Stimulated activated CD4-positive, alpha-beta T cell treated with anti-CD3 and anti-CD28 coated beads, Interleukin-4, amount 100 ng/mL, for 4 hours (primary cell): ENCODE data around the gene GRIK1.

ENCODE experiments used
- DNase-seq, 2 experiments: peaks; one replicate each; pipeline ENCODE4 v3.0.0-alpha.2; 2020

GRIK1 gene

DNA sequence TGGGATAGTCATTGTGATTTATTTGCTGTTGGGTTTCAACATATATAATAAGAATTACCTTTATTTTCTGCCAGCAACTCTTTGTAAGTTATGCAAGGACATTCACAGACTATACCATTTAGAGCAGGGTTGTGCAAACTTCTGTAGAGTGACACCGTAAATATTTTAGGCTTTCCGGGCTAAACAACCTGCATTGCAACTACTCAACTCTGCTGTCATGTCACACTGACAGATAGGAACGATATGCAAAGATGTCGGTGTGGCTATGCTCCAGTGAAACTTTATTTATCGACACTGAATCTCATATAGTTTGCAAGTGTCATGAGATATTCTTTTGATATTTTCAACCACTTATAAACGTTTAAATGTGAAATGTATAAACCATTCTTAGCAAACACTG, 430.7 kb downstream of the GRIK1 start:
- no peak for DNase-seq

DNA sequence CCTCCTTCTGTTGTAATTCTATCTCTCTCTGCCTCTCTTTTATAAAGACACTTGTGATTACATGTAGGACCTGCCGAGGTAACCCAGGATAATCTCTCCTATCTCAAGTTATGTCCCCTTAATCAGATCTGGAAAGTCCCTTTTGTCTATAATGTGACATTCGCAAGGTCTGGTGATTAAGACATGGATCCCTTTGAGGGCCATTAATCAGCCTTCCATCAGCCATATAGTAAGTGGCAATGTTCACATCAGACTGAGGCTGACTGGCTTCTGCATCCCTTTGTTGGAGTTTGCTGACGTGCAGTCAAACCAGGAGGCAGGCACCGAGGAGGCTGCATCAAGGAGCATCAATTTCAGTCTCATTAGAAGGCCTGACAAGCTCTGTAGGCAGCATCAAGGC, 431.5 kb downstream of the GRIK1 start:
- no peak for DNase-seq

DNA sequence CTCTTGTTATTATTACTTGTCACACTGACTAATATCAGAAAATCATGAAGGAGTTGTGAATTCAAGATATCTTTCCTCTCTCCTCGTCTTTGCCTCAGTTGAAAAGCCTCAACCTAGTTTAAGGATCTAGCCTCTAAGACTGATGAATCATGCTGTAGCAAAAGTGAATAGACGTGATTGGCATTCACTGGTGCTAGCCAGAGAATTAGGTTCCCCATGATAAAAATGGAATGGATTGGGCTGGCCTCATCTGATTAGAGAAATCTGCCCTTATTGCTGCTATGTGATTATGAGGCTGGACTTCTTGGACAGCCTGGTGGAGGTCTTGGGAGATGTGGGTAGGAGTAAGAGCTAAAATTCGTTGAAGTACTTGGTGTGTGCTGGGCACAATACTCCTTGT, 432.8 kb downstream of the GRIK1 start:
- DNase-seq, result no peak

DNA sequence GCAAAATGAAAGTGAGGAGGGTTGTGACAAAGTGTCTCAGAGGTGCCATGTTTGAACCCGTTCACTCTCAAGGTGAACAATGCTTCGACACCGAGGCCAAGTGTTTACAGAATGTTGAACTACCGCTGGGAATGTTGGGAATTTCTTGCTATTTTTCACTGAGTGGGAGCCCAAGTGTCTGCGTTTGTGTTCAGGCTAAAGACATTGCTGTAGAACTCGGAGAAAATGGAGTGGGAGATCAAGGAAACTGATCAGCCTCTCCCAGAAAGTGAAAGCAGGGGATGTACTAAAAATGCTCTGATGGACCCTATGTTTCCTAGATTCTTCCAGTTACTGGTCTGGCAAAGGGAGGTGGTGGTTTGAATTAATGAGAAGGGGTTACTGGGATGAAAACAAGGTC, 433.6 kb downstream of the GRIK1 start:
- no peak for DNase-seq

DNA sequence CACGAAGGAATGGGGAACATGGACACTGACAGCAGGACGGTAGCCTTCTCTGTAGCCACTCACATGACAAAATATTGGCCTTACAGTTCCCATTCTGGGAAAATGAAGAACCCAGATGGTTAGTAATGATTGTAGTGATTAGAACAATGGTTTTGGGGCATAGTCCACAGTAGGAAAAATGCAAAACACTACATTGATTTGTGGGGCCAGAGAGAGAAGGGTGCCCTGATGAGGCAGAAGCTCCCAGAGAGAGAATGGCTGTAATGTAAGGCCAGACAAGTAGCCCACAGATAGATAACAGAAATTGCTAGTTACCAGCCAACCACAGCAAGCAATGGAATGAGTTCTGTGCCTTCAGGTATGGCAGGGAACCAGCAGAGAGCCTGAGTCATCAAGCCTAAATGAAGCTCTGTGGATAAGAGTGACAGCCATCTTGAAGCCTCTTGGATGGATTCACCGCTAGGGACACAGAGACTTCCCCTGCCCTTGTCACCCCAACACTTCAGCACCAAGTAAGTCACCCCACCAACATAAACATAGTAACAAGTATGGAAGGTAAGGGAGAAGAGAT, 435.0 kb downstream of the GRIK1 start:
- no peak for DNase-seq

DNA sequence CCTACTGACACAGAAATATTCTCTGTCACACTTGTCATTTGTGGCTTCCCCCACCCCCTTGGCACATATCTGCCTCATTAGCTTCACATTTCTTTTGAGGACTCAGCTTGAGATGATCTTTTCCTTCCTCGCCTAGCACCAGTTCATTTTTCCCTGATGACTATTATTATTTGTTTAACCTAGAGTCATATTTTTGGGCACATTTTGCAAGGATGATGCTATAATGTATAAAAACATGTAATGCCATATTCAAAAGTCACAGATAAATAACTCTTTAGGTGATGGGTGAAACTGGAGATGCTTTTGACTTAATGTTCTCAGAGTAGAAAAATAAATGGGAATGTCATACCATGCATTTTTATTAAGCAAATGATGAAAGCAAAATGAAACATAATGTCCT, 438.3 kb downstream of the GRIK1 start:
- no peak for DNase-seq

DNA sequence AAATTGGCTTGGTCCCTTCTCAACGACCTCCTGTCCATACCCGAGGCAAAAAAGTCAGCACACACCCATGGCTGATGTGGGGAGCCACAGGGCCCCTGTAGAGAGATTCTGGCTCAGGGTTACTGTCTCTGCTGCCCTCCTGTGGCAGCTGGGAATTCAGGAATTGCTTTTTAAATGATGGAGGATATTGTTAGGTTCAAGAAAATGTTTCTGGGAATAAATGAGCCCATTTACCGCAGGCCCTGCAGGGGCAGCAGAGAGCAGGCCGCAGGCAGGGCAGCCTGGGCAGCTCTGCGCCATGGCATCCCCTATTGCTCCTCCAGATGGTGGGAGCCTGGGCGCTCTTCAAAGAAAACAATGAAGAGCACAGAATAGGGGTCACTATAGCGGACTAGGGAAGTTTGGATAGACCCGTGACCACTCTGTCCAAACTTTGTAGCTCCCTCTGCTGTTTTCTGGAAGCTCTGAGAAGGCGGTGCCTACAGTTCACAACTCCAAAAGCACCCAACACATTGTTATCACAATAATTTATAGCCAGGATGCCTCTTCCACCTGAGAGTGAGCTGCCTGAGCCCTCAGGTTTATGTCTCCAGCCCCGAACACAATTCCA, 440.0 kb downstream of the GRIK1 start:
- DNase-seq, result no peak

DNA sequence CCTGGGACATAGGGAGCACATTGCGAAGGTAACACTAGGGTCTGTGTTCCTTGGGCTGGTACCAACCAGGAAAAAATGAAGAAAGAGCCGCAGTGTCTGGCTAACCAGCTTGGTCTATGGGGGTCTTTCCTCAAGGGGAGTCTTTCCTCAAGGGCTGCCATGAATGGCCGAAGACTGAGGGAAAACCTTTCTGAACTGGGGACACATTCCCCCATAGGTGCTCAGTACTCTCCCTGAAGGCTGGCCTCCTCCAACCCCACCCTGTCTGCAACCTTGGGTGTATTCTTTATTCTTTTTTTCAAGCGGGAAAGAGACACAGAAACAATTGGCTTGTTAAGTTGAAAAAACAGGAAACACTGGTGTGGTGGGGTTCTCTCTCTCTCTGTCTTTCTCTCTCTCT, 440.6 kb downstream of the GRIK1 start:
- DNase-seq, result no peak

DNA sequence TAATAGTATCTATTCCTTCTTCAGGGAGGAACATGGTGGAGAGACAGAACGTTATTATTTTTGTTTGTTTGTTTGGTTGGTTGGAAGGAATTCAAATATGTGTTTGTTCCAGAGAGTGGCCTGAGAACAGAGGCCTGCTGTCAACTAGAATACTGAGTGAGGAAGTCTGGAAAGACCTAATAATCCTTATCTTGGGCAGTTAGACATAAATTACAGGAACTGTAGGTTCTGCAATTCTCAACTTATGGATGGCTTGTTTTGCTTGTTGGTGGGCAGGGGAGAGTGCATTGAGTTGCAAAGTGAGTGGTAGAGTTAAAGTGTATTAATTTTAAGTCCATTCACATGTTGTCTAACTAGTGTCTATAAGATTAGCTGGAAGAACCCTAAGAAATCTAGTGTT, 443.5 kb downstream of the GRIK1 start:
- DNase-seq, result no peak

DNA sequence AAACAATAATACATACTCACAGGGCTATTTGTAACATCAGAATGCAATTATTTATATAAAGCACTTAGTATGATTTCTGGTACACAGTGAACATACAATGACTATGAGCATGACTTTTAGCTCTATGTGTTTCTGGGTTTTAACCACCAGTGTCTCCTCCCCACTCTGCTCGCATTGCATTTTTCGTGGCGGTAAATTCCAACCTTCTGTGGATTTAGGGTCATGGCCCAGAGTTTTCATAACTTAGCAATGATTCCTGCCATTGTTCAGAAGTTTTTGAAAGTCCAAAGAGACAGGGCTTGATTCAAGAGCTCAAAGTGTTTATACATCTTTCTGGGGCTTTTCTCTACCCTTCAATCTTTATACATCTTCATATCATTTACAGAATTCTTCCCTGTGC, 449.8 kb downstream of the GRIK1 start:
- no peak for DNase-seq

DNA sequence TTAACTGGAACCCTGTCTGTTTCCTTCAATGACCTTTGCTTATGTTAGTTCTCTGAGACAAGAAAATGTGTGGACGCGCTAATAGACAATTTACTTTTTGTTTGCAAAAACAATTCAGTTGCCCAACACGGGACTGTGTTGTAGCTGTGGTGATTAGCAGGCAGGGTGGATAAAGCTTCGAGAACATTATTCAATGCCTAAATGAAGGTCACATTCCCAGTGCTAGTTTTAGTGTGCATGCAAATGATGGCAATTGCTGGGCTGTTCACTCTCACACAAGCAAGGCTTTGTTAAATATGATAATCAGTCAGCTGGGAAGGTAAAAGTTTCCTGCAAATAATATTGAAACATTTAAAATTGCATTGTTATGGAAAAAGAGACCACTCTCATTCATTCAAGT, 452.6 kb downstream of the GRIK1 start:
- DNase-seq, result no peak
